Transverse colon (tissue), 4 donors: ENCODE measurements around the gene TTLL9.

ENCODE experiments used
- EP300 ChIP-seq: sonication (generic); formaldehyde crosslinking; IDR thresholded peaks from one replicate; pipeline ENCODE4 v1.6.1; 2017; ENCODE audit warnings: antibody characterized with exemption, low read depth
- POLR2A ChIP-seq: fragments of 450-650 bp; IDR thresholded peaks from one replicate; pipeline ENCODE4 v1.6.1; 2016; ENCODE audit warnings: antibody characterized with exemption, mild to moderate bottlenecking, moderate library complexity
- POLR2AphosphoS5 ChIP-seq, 3 donors: sonication (generic); formaldehyde crosslinking; IDR thresholded peaks; one replicate each; pipeline ENCODE4 v1.6.1; 2016; ENCODE audit warnings: antibody characterized with exemption in 3 of 3
- TF ChIP-seq, protein P1 (sequence below), 5 experiments: fragments of 200-600 bp in 3 of 5; fragments of 450-650 bp in 2 of 5; sonication (generic) in 3 of 5; IDR thresholded peaks; 1 replicate in 2 of 5; 2 replicates in 3 of 5; pipeline ENCODE4 v1.5.1; 2016 to 2017; ENCODE audit warnings: antibody characterized with exemption in 5 of 5, inconsistent platforms in 3 of 5, mild to moderate bottlenecking in 2 of 5, moderate library complexity in 1 of 5

DNA sequence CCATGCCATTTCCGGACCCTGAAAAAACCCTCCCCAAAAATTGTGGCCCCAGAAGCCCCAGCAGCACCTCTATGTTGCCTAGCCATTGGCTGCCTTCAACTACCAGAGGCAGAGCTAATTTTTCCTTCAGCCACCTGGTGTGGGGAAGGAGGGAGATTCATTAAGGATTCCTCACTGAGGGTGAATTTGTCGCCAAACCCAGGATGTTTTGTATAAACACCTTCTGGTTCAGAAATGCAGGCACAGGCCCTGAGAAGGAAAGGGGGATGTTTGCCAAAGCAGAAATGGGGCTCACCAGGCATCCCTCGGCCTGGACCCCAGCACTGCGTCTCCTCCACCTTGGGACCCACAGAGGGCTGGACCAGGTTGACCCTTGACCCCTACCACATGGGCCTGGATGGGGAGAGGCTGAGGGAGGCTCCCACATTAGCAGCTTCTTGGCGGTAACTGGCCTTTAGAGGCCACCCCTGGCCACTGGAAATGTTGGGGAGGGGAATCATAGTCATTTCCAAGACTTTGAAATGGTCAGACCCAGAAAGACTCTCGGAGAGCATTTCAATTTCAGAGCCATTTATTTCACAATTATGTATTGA is 83.2 kb downstream of the TTLL9 start:
- TF ChIP-seq, protein P1, sequence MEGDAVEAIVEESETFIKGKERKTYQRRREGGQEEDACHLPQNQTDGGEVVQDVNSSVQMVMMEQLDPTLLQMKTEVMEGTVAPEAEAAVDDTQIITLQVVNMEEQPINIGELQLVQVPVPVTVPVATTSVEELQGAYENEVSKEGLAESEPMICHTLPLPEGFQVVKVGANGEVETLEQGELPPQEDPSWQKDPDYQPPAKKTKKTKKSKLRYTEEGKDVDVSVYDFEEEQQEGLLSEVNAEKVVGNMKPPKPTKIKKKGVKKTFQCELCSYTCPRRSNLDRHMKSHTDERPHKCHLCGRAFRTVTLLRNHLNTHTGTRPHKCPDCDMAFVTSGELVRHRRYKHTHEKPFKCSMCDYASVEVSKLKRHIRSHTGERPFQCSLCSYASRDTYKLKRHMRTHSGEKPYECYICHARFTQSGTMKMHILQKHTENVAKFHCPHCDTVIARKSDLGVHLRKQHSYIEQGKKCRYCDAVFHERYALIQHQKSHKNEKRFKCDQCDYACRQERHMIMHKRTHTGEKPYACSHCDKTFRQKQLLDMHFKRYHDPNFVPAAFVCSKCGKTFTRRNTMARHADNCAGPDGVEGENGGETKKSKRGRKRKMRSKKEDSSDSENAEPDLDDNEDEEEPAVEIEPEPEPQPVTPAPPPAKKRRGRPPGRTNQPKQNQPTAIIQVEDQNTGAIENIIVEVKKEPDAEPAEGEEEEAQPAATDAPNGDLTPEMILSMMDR (IDR thresholded peaks at IDR 0.05) = no peak
- TF ChIP-seq POLR2A = no peak
- no peak for TF ChIP-seq POLR2AphosphoS5 (IDR thresholded peaks at IDR 0.05)
- TF ChIP-seq EP300 = no peak
